Putamen (tissue), 1 donor: ENCODE measurements around the gene GARS1.
"Not testable (repeated sequence)": the region's sequence is repeated elsewhere in the genome, so short reads cannot be mapped to it uniquely, and the experiment has no call there.

ENCODE experiments used
- DNase-seq: peaks from one replicate; pipeline ENCODE4 v3.0.0-alpha.2; 2016; ENCODE audit warnings: low spot score

The GARS1 gene

DNA sequence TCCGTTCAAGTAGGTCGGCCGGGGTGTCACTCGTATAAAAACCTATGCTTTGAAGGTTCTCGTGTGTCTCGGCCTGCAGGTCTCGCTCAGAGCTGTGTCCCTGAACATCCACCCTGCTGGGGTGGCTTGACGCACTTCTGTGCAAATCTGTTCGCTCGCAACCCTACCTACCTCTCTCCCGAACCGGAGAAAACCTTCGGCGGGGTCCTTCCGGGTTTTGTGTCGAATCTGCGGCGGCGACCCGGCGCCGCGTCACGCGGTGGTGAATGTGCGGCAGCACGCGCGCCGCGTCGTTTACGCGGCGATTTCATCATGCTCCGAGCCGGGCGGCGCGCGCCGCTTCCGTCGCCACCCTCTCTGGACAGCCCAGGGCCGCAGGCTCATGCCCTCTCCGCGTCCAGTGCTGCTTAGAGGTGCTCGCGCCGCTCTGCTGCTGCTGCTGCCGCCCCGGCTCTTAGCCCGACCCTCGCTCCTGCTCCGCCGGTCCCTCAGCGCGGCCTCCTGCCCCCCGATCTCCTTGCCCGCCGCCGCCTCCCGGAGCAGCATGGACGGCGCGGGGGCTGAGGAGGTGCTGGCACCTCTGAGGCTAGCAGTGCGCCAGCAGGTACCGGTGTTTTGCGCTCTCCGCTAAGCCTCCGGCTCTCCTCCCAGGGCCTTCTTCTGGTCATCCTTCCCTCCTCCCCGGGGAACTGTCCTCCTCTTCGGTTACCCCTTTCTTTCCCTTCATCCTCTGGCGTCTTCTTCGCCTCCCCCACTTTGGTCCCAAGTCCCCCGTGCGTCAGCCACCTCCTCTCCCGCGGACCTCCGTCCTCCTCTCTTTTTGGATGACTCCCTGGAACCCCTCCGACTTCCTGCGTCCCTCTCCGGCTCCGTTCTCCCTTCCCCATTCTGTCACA lies at the start of gene GARS1:
Gene GARS1, plus strand, starts transcription at position 339 of the 896 bp plus-strand sequence. Its CDS starts 44 bp downstream, at position 383.
- peak; percentile 87 for DNase-seq

- no peak for DNase-seq
Observed at GRCh38 chr7:30545791-30546555, 48.7 kb upstream of the GARS1 start.

- no peak for DNase-seq
Observed at GRCh38 chr7:30546596-30546995, 48.1 kb upstream of the GARS1 start.

GRCh38 chr7:30548845-30549244 lies 45.8 kb upstream of the GARS1 start:
- DNase-seq, result peak; percentile 83

- no peak for DNase-seq
Observed at GRCh38 chr7:30549931-30550493, 44.7 kb upstream of the GARS1 start.

DNA sequence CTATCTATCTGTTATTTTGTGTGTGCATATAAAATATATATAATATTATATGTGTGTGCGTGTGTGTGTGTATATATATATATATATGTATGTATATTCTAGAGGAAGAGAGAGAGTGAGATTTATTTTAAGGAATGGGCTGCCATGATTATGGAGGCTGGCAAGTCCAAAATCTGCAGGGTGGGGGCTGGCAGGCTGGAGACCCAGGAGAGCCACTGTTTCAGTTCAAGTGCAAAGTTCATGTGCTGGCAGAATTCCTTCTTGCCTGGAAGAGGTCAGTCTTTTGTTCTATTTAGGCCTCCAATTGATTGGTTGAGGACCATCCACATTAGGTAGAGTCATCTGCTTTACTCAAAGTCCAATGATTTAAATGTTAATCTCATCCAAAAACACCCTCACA lies 42.3 kb upstream of the GARS1 start:
- no peak for DNase-seq

DNA sequence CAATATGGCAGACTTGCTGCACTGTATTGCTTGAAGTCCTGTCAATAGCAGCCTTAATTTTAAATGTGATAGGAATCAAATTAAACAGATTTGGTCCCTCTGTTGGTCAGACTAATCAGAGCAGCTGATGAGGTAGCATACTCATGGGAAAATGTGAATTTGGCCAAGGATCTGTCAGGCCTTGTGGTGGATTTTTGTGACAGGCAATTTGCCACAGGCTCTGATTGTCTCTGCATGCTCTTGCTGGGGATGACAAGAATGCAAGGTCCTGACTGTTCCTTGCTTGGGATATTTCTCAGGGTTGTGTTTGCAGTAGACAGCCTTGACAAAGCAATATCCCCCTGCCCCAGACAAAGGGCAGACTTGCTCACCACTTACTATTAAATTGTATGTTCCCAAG lies 41.5 kb upstream of the GARS1 start:
- no peak for DNase-seq

DNA sequence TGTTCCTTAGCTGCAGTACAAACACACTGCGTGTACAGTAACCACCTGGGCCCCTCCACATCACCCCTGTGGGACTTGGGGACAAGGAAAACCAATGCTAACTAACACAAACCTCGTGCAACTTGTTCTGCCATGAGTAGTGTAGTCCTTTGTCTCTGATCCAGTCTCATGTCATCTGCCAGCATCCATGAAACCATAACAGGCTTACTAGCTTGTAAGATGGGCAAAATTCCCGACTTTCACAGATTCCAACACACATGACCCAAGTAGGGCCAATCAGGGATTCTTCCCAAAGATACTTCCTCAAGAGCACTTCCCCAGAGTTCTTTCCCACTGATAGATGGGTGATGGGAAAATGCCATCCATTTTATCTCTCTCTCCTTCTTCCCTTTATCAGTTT lies 41.1 kb upstream of the GARS1 start:
- no peak for DNase-seq

DNA sequence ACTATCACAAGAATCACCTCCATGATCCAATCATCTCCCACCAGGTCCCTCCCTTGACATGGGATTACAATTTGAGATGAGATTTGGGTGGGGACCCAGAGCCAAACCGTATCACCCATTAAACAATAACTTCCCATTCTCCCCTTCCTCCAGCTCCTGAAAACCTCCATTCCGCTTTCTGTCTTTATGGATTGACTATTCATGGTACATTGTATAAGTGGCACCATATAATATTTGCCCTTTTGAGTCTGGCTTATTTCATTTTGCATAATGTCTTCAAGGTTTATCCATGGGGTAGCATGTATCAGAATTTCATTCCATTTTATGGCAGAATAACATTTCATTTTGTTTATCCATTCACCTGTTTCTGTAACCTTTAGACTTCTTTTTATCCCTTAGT lies 39.2 kb upstream of the GARS1 start:
- no peak for DNase-seq

DNA sequence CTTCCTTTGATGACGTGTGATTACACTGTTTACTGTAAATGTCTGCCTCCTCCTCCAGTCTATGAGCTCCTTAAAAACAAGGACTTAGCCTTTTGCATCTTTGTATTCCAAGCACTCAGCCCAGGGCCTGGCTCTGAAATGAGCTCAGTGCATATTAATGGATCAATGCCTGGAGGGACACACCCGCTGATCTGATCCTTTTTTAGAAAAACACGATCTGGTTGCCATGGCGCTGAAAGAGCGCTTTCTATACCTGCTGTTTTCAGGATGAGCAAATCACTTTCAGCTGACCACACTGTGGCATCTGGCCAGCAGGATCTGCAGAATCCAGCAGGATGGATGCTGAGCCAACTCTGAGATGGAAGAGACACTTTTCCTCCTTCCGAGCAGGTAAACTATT lies 37.8 kb upstream of the GARS1 start:
- peak; percentile 29 for DNase-seq

DNA sequence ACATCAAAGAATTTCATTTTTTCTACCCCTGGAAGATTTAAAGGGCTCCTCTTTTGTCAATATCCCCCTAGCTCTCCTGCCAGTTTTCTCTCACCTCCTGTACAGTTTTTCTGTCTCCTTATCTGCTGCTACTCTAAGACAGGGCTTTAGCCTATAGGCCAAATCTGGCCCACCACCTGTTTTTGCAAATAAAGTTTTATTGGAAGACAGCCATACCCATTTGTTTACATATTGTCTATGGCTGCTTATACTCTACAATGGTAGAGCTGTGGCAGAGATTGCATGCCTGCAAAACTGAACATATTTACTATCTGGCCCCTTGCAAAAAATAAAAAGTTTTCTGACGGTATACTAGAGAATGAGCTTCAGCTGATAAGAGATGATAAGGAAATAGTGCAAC lies 37.4 kb upstream of the GARS1 start:
- DNase-seq, result no peak

DNA sequence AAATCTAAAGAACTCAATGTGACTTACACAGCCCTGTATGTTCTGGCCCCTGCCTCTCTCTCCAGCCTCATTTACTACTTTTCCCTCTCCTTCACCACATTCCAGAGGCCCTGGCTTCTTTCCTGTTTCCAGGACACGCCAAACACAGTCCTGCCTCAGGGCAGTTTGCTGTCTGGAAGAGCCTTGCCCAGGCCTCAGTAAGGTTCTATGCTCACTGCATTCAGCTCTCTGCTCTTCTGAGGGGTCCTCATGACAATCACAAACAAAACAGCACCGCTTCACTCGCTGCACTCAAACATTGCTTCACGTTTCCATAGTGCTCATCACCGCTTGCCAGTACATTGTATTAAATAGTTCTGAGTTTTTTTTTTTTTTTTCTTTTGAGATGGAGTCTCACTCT lies 35.1 kb upstream of the GARS1 start:
- no peak for DNase-seq

- DNase-seq, result no peak
Observed at GRCh38 chr7:30561389-30561788, 33.3 kb upstream of the GARS1 start.

- no peak for DNase-seq
Observed at GRCh38 chr7:30562498-30562897, 32.2 kb upstream of the GARS1 start.

- DNase-seq, result no peak
Observed at GRCh38 chr7:30562909-30563308, 31.8 kb upstream of the GARS1 start.

DNA sequence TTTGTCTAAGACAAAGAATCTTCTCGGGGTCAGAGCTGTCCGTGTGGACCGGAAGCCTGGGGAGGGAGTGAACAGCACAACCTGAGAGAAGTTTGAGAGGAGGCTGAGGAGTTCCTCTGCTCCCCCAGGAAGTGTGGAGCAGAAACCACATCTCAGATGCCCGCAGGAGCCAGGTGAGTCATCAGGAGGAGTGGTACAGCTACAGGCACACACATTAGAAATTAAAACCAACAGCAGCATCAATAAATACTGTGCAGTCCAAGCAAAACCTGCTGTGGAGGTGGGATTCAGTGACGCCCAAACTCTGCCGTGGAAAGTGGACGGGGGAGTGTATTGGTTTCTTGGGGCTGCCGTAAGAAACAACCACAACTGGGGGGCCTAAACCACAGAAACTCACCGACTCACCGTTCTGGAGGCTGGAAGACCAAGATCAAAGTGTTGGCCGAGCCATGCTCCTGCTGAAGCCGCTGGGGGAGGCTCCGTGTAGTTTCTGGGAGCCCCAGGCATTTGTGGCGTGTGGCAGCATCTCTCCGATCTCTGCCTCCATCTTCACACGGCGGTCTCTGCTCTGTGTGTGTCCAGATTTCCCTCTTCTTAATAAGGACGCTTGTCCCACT lies 31.2 kb upstream of the GARS1 start:
- no peak for DNase-seq

DNA sequence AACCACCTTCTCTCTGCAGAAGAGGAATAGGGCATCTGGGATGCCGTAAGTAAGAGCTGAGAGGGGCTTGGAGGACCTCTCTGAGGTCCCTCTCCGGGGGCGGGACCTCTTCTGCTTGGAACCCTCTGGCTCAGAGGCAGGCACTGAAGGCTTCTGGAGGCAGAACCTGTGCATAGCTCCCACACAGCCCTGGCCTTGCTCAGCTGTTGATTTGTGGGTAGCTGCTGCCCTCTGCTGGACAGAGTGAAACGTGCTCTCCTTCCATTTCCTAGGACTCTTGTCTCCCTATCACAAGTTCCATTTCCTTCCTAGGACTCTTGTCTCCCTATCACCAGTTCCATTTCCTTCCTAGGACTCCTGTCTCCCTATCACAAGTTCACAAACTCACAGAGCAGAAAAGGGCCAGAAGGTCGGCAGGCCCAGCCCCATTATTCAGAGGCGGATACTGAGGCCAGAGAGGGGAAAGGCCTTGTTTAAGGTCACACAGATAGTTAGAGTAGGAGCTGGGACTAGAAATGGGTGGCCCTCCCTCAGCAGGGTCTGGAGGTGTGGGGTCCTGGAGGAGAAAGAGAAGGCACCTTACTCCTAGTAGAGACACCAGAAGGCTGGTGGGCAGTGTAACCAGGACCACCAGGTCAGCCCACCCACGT lies 30.3 kb upstream of the GARS1 start:
- peak; percentile 86 for DNase-seq

DNA sequence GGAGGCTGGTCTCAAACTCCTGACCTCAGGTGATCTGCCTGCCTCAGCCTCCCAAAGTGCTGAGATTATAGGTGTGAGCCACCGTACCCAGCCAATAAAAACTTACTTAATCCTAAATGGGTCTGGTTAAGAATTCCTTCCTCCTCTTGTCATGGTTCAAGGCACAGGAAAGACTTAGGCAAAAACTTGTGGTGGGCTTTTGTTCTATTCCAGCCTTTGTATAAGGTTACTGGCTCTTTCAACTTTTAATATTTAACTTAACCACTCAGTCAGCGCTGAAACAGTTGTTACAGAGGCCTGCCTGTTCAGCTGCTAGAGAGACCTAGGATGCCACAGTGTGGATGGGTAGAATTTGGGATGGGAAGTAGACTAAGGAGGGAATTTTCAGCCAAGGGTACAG lies 28.1 kb upstream of the GARS1 start:
- DNase-seq, result no peak

GRCh38 chr7:30567081-30567480 lies 27.6 kb upstream of the GARS1 start:
- no peak for DNase-seq

- not testable (repeated sequence) for DNase-seq
Observed at GRCh38 chr7:30570238-30570637, 24.4 kb upstream of the GARS1 start.

- no peak for DNase-seq
Observed at GRCh38 chr7:30572212-30572841, 22.4 kb upstream of the GARS1 start.
